ENCODE measurements around the gene ITPR3. TPM values are rescaled to one million over a fixed set of nuclear protein-coding genes. Genes with fewer than 3 reads are reported as not detected.

The ITPR3 gene
- total RNA-seq, 1 experiment from 2014 or later, result 86.9 TPM

- Mint-ChIP-seq H3K4me1 (ENCODE audit: insufficient read depth, unreplicated experiment) (peaks cover 29% of the 10 kb centered on the region), H3K27ac (ENCODE audit: low read depth, unreplicated experiment) (no peak overlapping the region), H3K36me3 (ENCODE audit: insufficient read depth, unreplicated experiment) (no peaks in the 10 kb centered on the region), H3K9me3 (ENCODE audit: unreplicated experiment) (peaks cover 8% of the 10 kb centered on the region), H3K4me3 (ENCODE audit: unreplicated experiment) (no peak overlapping the region), H3K27me3 (ENCODE audit: insufficient read depth, unreplicated experiment) (no peaks in the 10 kb centered on the region)
- intact Hi-C loops (cut with micrococcal nuclease), result no loop called here
- POLR2A ChIA-PET, result interaction anchor here (0.6 to 3.3 kb wide), 2 partner anchors 12 to 320 kb away, joined by 3 to 20 read pairs; partner anchors contain the start of genes ITPR3 and WDR46
- no peak for TF ChIP-seq CTCF (IDR thresholded peaks at IDR 0.05; ENCODE audit: unreplicated experiment)
- DNase-seq (ENCODE audit: unreplicated experiment), result no peak
- CTCF ChIA-PET, result interaction anchor here (0.7 to 4.0 kb wide), 3 partner anchors 19 to 26 kb away, joined by 3 to 19 read pairs (median 4); no protein-coding TSS in a partner anchor
- BruUV-seq (replicated peaks), result no TSS peak
These were observed 12.1 kb upstream of the ITPR3 start for GRCh38 chr6:33609019-33609418.

GRCh38 chr6:33609528-33609927 is 11.6 kb upstream of the ITPR3 start:
- peak; percentile 39 for DNase-seq (ENCODE audit: unreplicated experiment)
- Mint-ChIP-seq H3K9me3 (ENCODE audit: unreplicated experiment) (peaks cover 8% of the 10 kb centered on the region), H3K4me3 (ENCODE audit: unreplicated experiment) (no peak overlapping the region), H3K27ac (ENCODE audit: low read depth, unreplicated experiment) (no peak overlapping the region), H3K36me3 (ENCODE audit: insufficient read depth, unreplicated experiment) (no peaks in the 10 kb centered on the region), H3K4me1 (ENCODE audit: insufficient read depth, unreplicated experiment) (peaks cover 32% of the 10 kb centered on the region), H3K27me3 (ENCODE audit: insufficient read depth, unreplicated experiment) (no peaks in the 10 kb centered on the region)
- intact Hi-C loops (cut with micrococcal nuclease), result no loop called here
- CTCF ChIA-PET, result interaction anchor here (1.2 to 4.0 kb wide), 2 partner anchors 15 to 20 kb away, joined by 3 to 19 read pairs; no protein-coding TSS in a partner anchor
- no peak for TF ChIP-seq CTCF (IDR thresholded peaks at IDR 0.05; ENCODE audit: unreplicated experiment)
- POLR2A ChIA-PET, result interaction anchor here (2.3 to 3.4 kb wide), 2 partner anchors 10 to 12 kb away, joined by 14 to 25 read pairs; partner anchors contain the start of gene ITPR3
- no TSS peak for BruUV-seq (replicated peaks)

GRCh38 chr6:33610067-33610466 is 11.1 kb upstream of the ITPR3 start:
- no peak overlapping the region for H3K4me3 Mint-ChIP-seq (ENCODE audit: unreplicated experiment)
- peaks cover 32% of the 10 kb centered on the region for H3K4me1 Mint-ChIP-seq (ENCODE audit: insufficient read depth, unreplicated experiment)
- intact Hi-C loops (cut with micrococcal nuclease), result no loop called here
- H3K27ac Mint-ChIP-seq (ENCODE audit: low read depth, unreplicated experiment), result no peak overlapping the region
- ChIA-PET POLR2A (interaction anchor here (2.3 to 3.4 kb wide), 2 partner anchors 11 kb away, joined by 14 to 25 read pairs; partner anchors contain the start of gene ITPR3), CTCF (interaction anchor here (1.2 to 4.0 kb wide), 2 partner anchors 16 to 20 kb away, joined by 3 to 19 read pairs; no protein-coding TSS in a partner anchor)
- BruUV-seq (replicated peaks), result no TSS peak
- no peaks in the 10 kb centered on the region for H3K36me3 Mint-ChIP-seq (ENCODE audit: insufficient read depth, unreplicated experiment)
- DNase-seq (ENCODE audit: unreplicated experiment), result peak; percentile 42
- TF ChIP-seq CTCF (IDR thresholded peaks at IDR 0.05; ENCODE audit: unreplicated experiment), result no peak
- peaks cover 5% of the 10 kb centered on the region for H3K9me3 Mint-ChIP-seq (ENCODE audit: unreplicated experiment)
- no peaks in the 10 kb centered on the region for H3K27me3 Mint-ChIP-seq (ENCODE audit: insufficient read depth, unreplicated experiment)

GRCh38 chr6:33610779-33611732 is 10.1 kb upstream of the ITPR3 start:
- Mint-ChIP-seq H3K9me3 (ENCODE audit: unreplicated experiment) (no peaks in the 10 kb centered on the region), H3K27ac (ENCODE audit: low read depth, unreplicated experiment) (peak overlapping the region; percentile 35), H3K4me3 (ENCODE audit: unreplicated experiment) (no peak overlapping the region), H3K27me3 (ENCODE audit: insufficient read depth, unreplicated experiment) (no peaks in the 10 kb centered on the region), H3K4me1 (ENCODE audit: insufficient read depth, unreplicated experiment) (peaks cover 32% of the 10 kb centered on the region), H3K36me3 (ENCODE audit: insufficient read depth, unreplicated experiment) (no peaks in the 10 kb centered on the region)
- no TSS peak for BruUV-seq (replicated peaks)
- intact Hi-C loops (cut with micrococcal nuclease), result no loop called here
- ChIA-PET POLR2A (interaction anchor here (0.6 to 3.4 kb wide), 6 partner anchors 8 to 201 kb away, joined by 3 to 25 read pairs (median 4); partner anchors contain the start of gene ITPR3), CTCF (interaction anchor here (0.6 to 1.5 kb wide), 6 partner anchors 9 to 100 kb away, joined by 3 to 4 read pairs (median 3); partner anchors contain the start of gene UQCC2)
- DNase-seq (ENCODE audit: unreplicated experiment), result peak; percentile 74
- TF ChIP-seq CTCF (IDR thresholded peaks at IDR 0.05; ENCODE audit: unreplicated experiment), result no peak

Data from MCF 10A (cell line).